ENCODE measurements around the gene SBF2. TPM values are rescaled to one million over a fixed set of nuclear protein-coding genes. Genes with fewer than 3 reads are reported as not detected.
A peak's percentile ranks its signal among the peaks of the same experiment; 100 is the strongest.

SBF2 gene
- 16.7 and 43.2 TPM in 2 replicates for total RNA-seq (2011; cell fraction: chromatin; rRNA removed; ENCODE audit: low replicate concordance)
- total RNA-seq (2011; cell fraction: nucleolus; rRNA removed): 6.5 and 8.8 TPM in 2 replicates
- 12.8 and 16.5 TPM in 2 replicates for total RNA-seq (2011; cell fraction: nucleoplasm; rRNA removed)
- 3.8 and 7.0 TPM in 2 replicates for total RNA-seq (2014; rRNA removed)
- total RNA-seq (2014; rRNA removed; fragmentation: Illumina TruSeq; extraction: Trizol): 5.1 and 6.4 TPM in 2 replicates
- 5.4 and 5.9 TPM in 2 replicates for total RNA-seq (2015; rRNA removed; fragmentation: Illumina TruSeq; extraction: Trizol)
- 5.0 and 5.6 TPM in 2 replicates for total RNA-seq (2021)
- polyA plus RNA-seq (2011; rRNA removed): 6.0 and 9.5 TPM in 2 replicates
- polyA plus RNA-seq (2011; cell fraction: cytosol; rRNA removed): 3.4 and 3.8 TPM in 2 replicates
- 6.9 and 7.2 TPM in 2 replicates for polyA plus RNA-seq (2011; cell fraction: nucleus; rRNA removed)
- polyA plus RNA-seq (2012): 2.8 and 3.2 TPM in 2 replicates
- 3.9 and 5.3 TPM in 2 replicates for polyA plus RNA-seq (2014; fragmentation: Illumina TruSeq; extraction: Trizol)
- polyA plus RNA-seq (2014; fragmentation: Nextera tagmentation; extraction: Ambion mirVana): 1 to 10 TPM in 1 of 2 experiments, under 1 TPM in 1; 0.80 to 2.2 TPM
- 2.7 and 3.4 TPM in 2 replicates for polyA plus RNA-seq (2014; rRNA removed)
- polyA minus RNA-seq (2011; rRNA and poly(A)+ RNA removed): 16.0 and 16.3 TPM in 2 replicates
- polyA minus RNA-seq (2011; cell fraction: cytosol; rRNA and poly(A)+ RNA removed): 5.3 and 8.2 TPM in 2 replicates
- 10.0 and 14.9 TPM in 2 replicates for polyA minus RNA-seq (2011; cell fraction: nucleus; rRNA and poly(A)+ RNA removed)
- percentile 55 among the genes with signal in this experiment for Bru-seq, nascent RNA
- BruChase-seq, experiment 1, labeled RNA remaining after a 2-hour chase: percentile 58 among the genes with signal in this experiment
- percentile 56 among the genes with signal in this experiment for BruChase-seq, experiment 2, labeled RNA remaining after a 6-hour chase
- long read RNA-seq, experiment 1, partial matches to known transcripts: 2 of 4 reads
- long read RNA-seq, experiment 1, other reads (novel, unspliced or antisense): 2 of 4 reads
- long read RNA-seq, experiment 2, partial matches to known transcripts: 1 of 4 reads
- long read RNA-seq, experiment 2, other reads (novel, unspliced or antisense): 3 of 4 reads
- long read RNA-seq, experiment 3: 0 reads

DNA sequence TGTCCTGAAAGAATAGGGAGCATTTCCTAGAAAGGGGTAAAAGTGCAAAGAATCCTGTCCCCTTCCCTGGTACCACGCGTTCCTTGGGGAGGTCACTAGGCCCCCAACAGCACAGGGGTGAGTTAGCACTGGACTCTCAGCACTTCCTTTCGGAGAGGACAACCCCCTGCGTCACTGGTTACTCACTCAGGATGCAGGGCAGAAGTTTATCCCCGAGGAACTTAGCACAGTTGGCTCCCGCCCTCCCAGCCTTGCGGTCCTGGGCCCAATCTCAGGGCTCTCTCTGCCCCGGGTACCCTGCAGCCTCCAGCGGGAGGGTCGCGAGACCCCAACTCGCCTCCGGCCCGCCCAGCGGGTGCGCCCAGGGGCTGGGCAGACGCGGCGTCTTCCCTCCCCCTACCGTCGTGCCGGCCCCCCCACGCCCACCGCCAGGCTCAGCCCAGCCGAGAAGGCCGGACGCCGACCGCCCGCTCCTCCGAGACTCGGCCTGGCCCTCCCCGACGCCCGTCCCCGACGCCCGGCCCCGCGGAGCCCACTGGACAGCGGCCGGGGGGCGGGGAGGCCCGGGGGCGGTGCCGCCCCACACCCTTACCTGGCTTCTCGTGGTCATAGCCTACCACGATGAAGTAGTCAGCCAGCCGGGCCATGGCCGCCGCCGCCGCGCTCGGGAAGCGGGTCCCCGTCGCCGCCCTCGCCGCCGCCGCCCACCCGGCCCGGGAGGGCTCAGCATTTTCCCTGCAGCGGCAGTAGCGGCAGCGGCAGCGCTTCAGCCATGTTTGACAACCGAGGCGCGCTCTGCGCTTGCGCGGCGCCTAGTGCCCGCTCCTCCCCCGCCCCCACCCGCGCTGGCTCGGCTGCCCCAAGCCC lies at the start of gene SBF2:
Gene SBF2, minus strand, starts transcription at position 797 of the 867 bp plus-strand sequence. Its CDS starts 150 bp downstream, at position 647.
- peak within 1 kb of the TSS; percentile 68; the same call in 2 of the 3 replicates for H3K27ac ChIP-seq (ENCODE audit: extremely low read depth, low read depth, low read length)
- ATAC-seq: peak; percentile 90
- no peaks in the 10 kb centered on the region for H3K9me1 ChIP-seq (ENCODE audit: control insufficient read depth, insufficient read depth, low read length)
- WGBS (ENCODE audit: insufficient coverage, low coverage, missing lambda C conversion rate): under 1% methylated on average over 20 of the region's 81 CpGs
- in situ Hi-C loops (cut with MboI): loop anchor here (10.0 kb wide), 1 partner anchor 1929 kb away; no protein-coding TSS in a partner anchor
- no peaks in the 10 kb centered on the region for H3K36me3 ChIP-seq (ENCODE audit: control insufficient read depth, insufficient read depth, low read length)
- peaks cover 4% of the 10 kb centered on the region; the same call in 1 of the 3 replicates for H3K79me2 ChIP-seq (ENCODE audit: control insufficient read depth, insufficient read depth, low read length)
- peaks cover 10 to 26% of the 10 kb centered on the region in 2 experiments; a peak in 3 of 5 replicates for H3K4me1 ChIP-seq (replicated peaks in 1 of 2; ENCODE audit: control insufficient read depth in 2 of 2, insufficient read depth in 2 of 2, low read length in 2 of 2)
- peak within 1 kb of the TSS; percentile 96 for H3K4me3 ChIP-seq
- CTCF ChIA-PET (ENCODE audit: low intra/inter-chr PET ratio): interaction anchor here (0.7 kb wide), 1 partner anchor 444 kb away, joined by 4 read pairs; no protein-coding TSS in a partner anchor
- peak within 1 kb of the TSS; percentile 99 for H2AFZ ChIP-seq (ENCODE audit: low read depth, low read length)
- intact Hi-C loops (cut with micrococcal nuclease): no loop called here
- no peaks in the 10 kb centered on the region for H3K9me3 ChIP-seq (replicated peaks; ENCODE audit: control insufficient read depth, insufficient read depth, low read depth, low read length)
- H3K9ac ChIP-seq (ENCODE audit: insufficient read depth in 1 of 2, low read depth in 2 of 2, low read length in 2 of 2): peak within 1 kb of the TSS; percentile 64 to 93
- H3K27me3 ChIP-seq (ENCODE audit: control insufficient read depth in 2 of 2, insufficient read depth in 2 of 2, low read length in 2 of 2): no peaks in the 10 kb centered on the region; a peak in 1 of 5 replicates
- no TSS peak for BruUV-seq (replicated peaks)
- H3K4me2 ChIP-seq (ENCODE audit: insufficient read depth, low read length): peak within 1 kb of the TSS; percentile 84
- POLR2A ChIA-PET: interaction anchor here (1.1 kb wide), 1 partner anchor 9 kb away, joined by 3 read pairs; no protein-coding TSS in a partner anchor
- DNase-seq (ENCODE audit: extremely low read depth in 1 of 4, low spot score in 3 of 4): peak; percentile 86 to 91 (median 88)
- no peaks in the 10 kb centered on the region for H4K20me1 ChIP-seq (replicated peaks; ENCODE audit: control insufficient read depth, insufficient read depth, low read length)
- FAIRE-seq: peak; percentile 92
- no peak for TF ChIP-seq TRIM28 (IDR thresholded peaks at IDR 0.05)
- peak; percentile 59 for TF ChIP-seq PRDM10 (IDR thresholded peaks at IDR 0.05; ENCODE audit: partially characterized antibody)
- no peak for TF ChIP-seq ZNF75A (CRISPR knock-in tag; IDR thresholded peaks at IDR 0.05)
- TF ChIP-seq ZBTB1 (CRISPR knock-in tag; IDR thresholded peaks at IDR 0.05; ENCODE audit: borderline replicate concordance, low read depth): peak; percentile 22; the same call in 1 of the 2 replicates
- no peak for TF ChIP-seq ZNF133 (CRISPR knock-in tag; IDR thresholded peaks at IDR 0.05)
- TF ChIP-seq, protein P1, sequence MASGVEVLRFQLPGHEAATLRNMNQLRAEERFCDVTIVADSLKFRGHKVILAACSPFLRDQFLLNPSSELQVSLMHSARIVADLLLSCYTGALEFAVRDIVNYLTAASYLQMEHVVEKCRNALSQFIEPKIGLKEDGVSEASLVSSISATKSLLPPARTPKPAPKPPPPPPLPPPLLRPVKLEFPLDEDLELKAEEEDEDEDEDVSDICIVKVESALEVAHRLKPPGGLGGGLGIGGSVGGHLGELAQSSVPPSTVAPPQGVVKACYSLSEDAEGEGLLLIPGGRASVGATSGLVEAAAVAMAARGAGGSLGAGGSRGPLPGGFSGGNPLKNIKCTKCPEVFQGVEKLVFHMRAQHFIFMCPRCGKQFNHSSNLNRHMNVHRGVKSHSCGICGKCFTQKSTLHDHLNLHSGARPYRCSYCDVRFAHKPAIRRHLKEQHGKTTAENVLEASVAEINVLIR (CRISPR knock-in tag; IDR thresholded peaks at IDR 0.05): no peak
- TF ChIP-seq GTF2E2 (tag; IDR thresholded peaks at IDR 0.05): no peak
- no peak for TF ChIP-seq HDAC1 (IDR thresholded peaks at IDR 0.05)
- TF ChIP-seq SLC30A9 (CRISPR knock-in tag; IDR thresholded peaks at IDR 0.05): no peak
- TF ChIP-seq HDAC6 (IDR thresholded peaks at IDR 0.05; ENCODE audit: low read depth, low read length): no peak
- peak; percentile 57 for TF ChIP-seq GABPA (tag; conservative IDR thresholded peaks at IDR 0.05; ENCODE audit: low read depth)
- TF ChIP-seq ZFP1 (CRISPR knock-in tag; IDR thresholded peaks at IDR 0.05): no peak
